Measurements from ENCODE around the gene OR6X1.

Gene OR6X1

GRCh38 chr11:123704341-123704740 lies 50.0 kb downstream of the OR6X1 start:
- no peaks in the 10 kb centered on the region for H3K79me2 ChIP-seq (ENCODE audit: insufficient read depth, low read length)
- H3K9me2 ChIP-seq (ENCODE audit: low read depth, low read length) = no peaks in the 10 kb centered on the region
- H3F3A ChIP-seq (ENCODE audit: insufficient read depth, low read length) = no peaks in the 10 kb centered on the region
- H3K27me3 ChIP-seq (ENCODE audit: insufficient read depth, low read length) = no peaks in the 10 kb centered on the region
- no peaks in the 10 kb centered on the region for H3K4me1 ChIP-seq (ENCODE audit: insufficient read depth, low read length, severe bottlenecking)
- no peak overlapping the region for H2AFZ ChIP-seq (ENCODE audit: low read length)
- no peak overlapping the region for H3K9ac ChIP-seq (ENCODE audit: low read length)
- H3K4me2 ChIP-seq (ENCODE audit: low read length) = no peak overlapping the region
- no peaks in the 10 kb centered on the region for H4K20me1 ChIP-seq (ENCODE audit: insufficient read depth, low read length)
- H3K4me3 ChIP-seq (ENCODE audit: low read depth, low read length, poor library complexity, severe bottlenecking) = no peak overlapping the region
- H3K9me3 ChIP-seq (ENCODE audit: low read length) = no peaks in the 10 kb centered on the region
- no peak overlapping the region for H3K27ac ChIP-seq (ENCODE audit: low read depth, low read length, poor library complexity, severe bottlenecking)
- TF ChIP-seq, protein P1, sequence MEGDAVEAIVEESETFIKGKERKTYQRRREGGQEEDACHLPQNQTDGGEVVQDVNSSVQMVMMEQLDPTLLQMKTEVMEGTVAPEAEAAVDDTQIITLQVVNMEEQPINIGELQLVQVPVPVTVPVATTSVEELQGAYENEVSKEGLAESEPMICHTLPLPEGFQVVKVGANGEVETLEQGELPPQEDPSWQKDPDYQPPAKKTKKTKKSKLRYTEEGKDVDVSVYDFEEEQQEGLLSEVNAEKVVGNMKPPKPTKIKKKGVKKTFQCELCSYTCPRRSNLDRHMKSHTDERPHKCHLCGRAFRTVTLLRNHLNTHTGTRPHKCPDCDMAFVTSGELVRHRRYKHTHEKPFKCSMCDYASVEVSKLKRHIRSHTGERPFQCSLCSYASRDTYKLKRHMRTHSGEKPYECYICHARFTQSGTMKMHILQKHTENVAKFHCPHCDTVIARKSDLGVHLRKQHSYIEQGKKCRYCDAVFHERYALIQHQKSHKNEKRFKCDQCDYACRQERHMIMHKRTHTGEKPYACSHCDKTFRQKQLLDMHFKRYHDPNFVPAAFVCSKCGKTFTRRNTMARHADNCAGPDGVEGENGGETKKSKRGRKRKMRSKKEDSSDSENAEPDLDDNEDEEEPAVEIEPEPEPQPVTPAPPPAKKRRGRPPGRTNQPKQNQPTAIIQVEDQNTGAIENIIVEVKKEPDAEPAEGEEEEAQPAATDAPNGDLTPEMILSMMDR (IDR thresholded peaks at IDR 0.05; ENCODE audit: low read length) = no peak
- TF ChIP-seq EZH2 (IDR thresholded peaks at IDR 0.05; ENCODE audit: borderline replicate concordance, low read length) = no peak
- H3K36me3 ChIP-seq (ENCODE audit: insufficient read depth, low read length) = no peaks in the 10 kb centered on the region

Measured in OCI-LY1 (cell line).